ENCODE results near the gene NDUFB4.

- TF ChIP-seq, protein P1, sequence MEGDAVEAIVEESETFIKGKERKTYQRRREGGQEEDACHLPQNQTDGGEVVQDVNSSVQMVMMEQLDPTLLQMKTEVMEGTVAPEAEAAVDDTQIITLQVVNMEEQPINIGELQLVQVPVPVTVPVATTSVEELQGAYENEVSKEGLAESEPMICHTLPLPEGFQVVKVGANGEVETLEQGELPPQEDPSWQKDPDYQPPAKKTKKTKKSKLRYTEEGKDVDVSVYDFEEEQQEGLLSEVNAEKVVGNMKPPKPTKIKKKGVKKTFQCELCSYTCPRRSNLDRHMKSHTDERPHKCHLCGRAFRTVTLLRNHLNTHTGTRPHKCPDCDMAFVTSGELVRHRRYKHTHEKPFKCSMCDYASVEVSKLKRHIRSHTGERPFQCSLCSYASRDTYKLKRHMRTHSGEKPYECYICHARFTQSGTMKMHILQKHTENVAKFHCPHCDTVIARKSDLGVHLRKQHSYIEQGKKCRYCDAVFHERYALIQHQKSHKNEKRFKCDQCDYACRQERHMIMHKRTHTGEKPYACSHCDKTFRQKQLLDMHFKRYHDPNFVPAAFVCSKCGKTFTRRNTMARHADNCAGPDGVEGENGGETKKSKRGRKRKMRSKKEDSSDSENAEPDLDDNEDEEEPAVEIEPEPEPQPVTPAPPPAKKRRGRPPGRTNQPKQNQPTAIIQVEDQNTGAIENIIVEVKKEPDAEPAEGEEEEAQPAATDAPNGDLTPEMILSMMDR (conservative IDR thresholded peaks at IDR 0.05; ENCODE audit: low read depth, low read length) = peak; percentile 81
- TF ChIP-seq EZH2 (IDR thresholded peaks at IDR 0.05; ENCODE audit: low read length, unreplicated experiment) = no peak
- TF ChIP-seq EZH2phosphoT487 (IDR thresholded peaks at IDR 0.05; ENCODE audit: borderline replicate concordance, low read length) = no peak
Measured at GRCh38 chr3:120622870-120623726, 27.0 kb downstream of the NDUFB4 start.
